ENCODE results near the gene TBC1D14.

- TF ChIP-seq TCF7L2 (IDR thresholded peaks at IDR 0.05; ENCODE audit: low read depth, low read length): no peak
- TF ChIP-seq CTCF (IDR thresholded peaks at IDR 0.05): no peak
- TF ChIP-seq, protein P1, sequence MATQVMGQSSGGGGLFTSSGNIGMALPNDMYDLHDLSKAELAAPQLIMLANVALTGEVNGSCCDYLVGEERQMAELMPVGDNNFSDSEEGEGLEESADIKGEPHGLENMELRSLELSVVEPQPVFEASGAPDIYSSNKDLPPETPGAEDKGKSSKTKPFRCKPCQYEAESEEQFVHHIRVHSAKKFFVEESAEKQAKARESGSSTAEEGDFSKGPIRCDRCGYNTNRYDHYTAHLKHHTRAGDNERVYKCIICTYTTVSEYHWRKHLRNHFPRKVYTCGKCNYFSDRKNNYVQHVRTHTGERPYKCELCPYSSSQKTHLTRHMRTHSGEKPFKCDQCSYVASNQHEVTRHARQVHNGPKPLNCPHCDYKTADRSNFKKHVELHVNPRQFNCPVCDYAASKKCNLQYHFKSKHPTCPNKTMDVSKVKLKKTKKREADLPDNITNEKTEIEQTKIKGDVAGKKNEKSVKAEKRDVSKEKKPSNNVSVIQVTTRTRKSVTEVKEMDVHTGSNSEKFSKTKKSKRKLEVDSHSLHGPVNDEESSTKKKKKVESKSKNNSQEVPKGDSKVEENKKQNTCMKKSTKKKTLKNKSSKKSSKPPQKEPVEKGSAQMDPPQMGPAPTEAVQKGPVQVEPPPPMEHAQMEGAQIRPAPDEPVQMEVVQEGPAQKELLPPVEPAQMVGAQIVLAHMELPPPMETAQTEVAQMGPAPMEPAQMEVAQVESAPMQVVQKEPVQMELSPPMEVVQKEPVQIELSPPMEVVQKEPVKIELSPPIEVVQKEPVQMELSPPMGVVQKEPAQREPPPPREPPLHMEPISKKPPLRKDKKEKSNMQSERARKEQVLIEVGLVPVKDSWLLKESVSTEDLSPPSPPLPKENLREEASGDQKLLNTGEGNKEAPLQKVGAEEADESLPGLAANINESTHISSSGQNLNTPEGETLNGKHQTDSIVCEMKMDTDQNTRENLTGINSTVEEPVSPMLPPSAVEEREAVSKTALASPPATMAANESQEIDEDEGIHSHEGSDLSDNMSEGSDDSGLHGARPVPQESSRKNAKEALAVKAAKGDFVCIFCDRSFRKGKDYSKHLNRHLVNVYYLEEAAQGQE (IDR thresholded peaks at IDR 0.05; ENCODE audit: insufficient read depth in 1 of 2, low read depth in 2 of 2, low read length in 1 of 2): no peak
Observed at GRCh38 chr4:7074426-7074825, 164.8 kb downstream of the TBC1D14 start.
